Ascending aorta (tissue), 2 donors: ENCODE data around the gene CNTNAP5. TPM values are rescaled to one million over a fixed set of nuclear protein-coding genes. Genes with fewer than 3 reads are reported as not detected.

Experiments used
- DNase-seq, 2 donors: peaks; one replicate each; pipeline ENCODE4 v3.0.0-alpha.2; 2019; ENCODE audit warnings: low spot score in 2 of 2
- H3K27ac ChIP-seq, 2 donors: fragments of 200-600 bp; sonication (generic); one replicate each; pipeline ENCODE4 v1.5.1; 2016 to 2017; ENCODE audit warnings: mild to moderate bottlenecking in 1 of 2
- H3K27me3 ChIP-seq: fragments of 200-600 bp; sonication (generic); one replicate; pipeline ENCODE4 v1.5.1; 2017
- H3K36me3 ChIP-seq, 2 donors: fragments of 200-600 bp; sonication (generic); one replicate each; pipeline ENCODE4 v1.5.1; 2016
- H3K4me1 ChIP-seq, 2 donors: fragments of 200-600 bp; sonication (generic); one replicate each; pipeline ENCODE4 v1.5.1; 2016 to 2017; ENCODE audit warnings: mild to moderate bottlenecking in 1 of 2
- H3K4me3 ChIP-seq, 2 donors: fragments of 200-600 bp; sonication (generic); one replicate each; pipeline ENCODE4 v1.5.1; 2016 to 2017; ENCODE audit warnings: mild to moderate bottlenecking in 1 of 2
- H3K9me3 ChIP-seq, 2 donors: fragments of 200-600 bp; sonication (generic); one replicate each; pipeline ENCODE4 v1.5.1; 2016
- CTCF ChIP-seq, 3 experiments: fragments of 200-600 bp in 2 of 3; fragments of 450-650 bp in 1 of 3; sonication (generic) in 2 of 3; IDR thresholded peaks; one replicate each; pipeline ENCODE4 v1.5.1; 2016 to 2019; ENCODE audit warnings: antibody characterized with exemption in 3 of 3, mild to moderate bottlenecking in 1 of 3, moderate library complexity in 1 of 3
- intact Hi-C: fragments of 100-400 bp; cut with DNase I; formaldehyde crosslinking; loops from one replicate; pipeline ENCODE4 v1.15.1; 2023
- total RNA-seq: library from RNA; depleted of rRNA; stranded (reverse); fragments of >200 nt; gene quantifications from one replicate; pipeline ENCODE4 v1.1.0, GENCODE V29; 2016

The CNTNAP5 gene
- total RNA-seq, 1 donor from 2014 or later: not detected

- no peak overlapping the region for H3K27ac ChIP-seq
- no peaks in the 10 kb centered on the region for H3K27me3 ChIP-seq
- no peak for TF ChIP-seq CTCF (IDR thresholded peaks at IDR 0.05)
- H3K9me3 ChIP-seq: no peaks in the 10 kb centered on the region
- no peak for DNase-seq
- H3K4me3 ChIP-seq: no peak overlapping the region
- no peaks in the 10 kb centered on the region for H3K36me3 ChIP-seq
- no peaks in the 10 kb centered on the region for H3K4me1 ChIP-seq
- intact Hi-C loops: no loop called here
Measured at GRCh38 chr2:124485659-124486058, 460.6 kb downstream of the CNTNAP5 start.

GRCh38 chr2:124489686-124490085 lies 464.6 kb downstream of the CNTNAP5 start:
- H3K27ac ChIP-seq: no peak overlapping the region
- H3K36me3 ChIP-seq: no peaks in the 10 kb centered on the region
- no peak for DNase-seq
- TF ChIP-seq CTCF (IDR thresholded peaks at IDR 0.05): no peak
- intact Hi-C loops: no loop called here
- H3K4me1 ChIP-seq: no peaks in the 10 kb centered on the region
- H3K27me3 ChIP-seq: no peaks in the 10 kb centered on the region
- no peak overlapping the region for H3K4me3 ChIP-seq
- no peaks in the 10 kb centered on the region for H3K9me3 ChIP-seq

GRCh38 chr2:124501575-124502152 lies 476.6 kb downstream of the CNTNAP5 start:
- Histone ChIP-seq H3K4me3 (no peak overlapping the region), H3K4me1 (no peaks in the 10 kb centered on the region), H3K9me3 (no peaks in the 10 kb centered on the region), H3K27me3 (no peaks in the 10 kb centered on the region), H3K27ac (no peak overlapping the region), H3K36me3 (no peaks in the 10 kb centered on the region)
- no peak for TF ChIP-seq CTCF (IDR thresholded peaks at IDR 0.05)
- no peak for DNase-seq
- intact Hi-C loops: no loop called here

GRCh38 chr2:124514236-124514635 lies 489.1 kb downstream of the CNTNAP5 start:
- Histone ChIP-seq H3K27me3 (no peaks in the 10 kb centered on the region), H3K4me3 (no peak overlapping the region), H3K27ac (no peak overlapping the region), H3K4me1 (no peaks in the 10 kb centered on the region), H3K36me3 (no peaks in the 10 kb centered on the region), H3K9me3 (no peaks in the 10 kb centered on the region)
- no peak for TF ChIP-seq CTCF (IDR thresholded peaks at IDR 0.05)
- intact Hi-C loops: no loop called here
- no peak for DNase-seq

- Histone ChIP-seq H3K9me3 (no peaks in the 10 kb centered on the region), H3K27ac (no peak overlapping the region), H3K27me3 (no peaks in the 10 kb centered on the region), H3K36me3 (no peaks in the 10 kb centered on the region), H3K4me1 (no peaks in the 10 kb centered on the region), H3K4me3 (no peak overlapping the region)
- DNase-seq: no peak
- intact Hi-C loops: no loop called here
- no peak for TF ChIP-seq CTCF (IDR thresholded peaks at IDR 0.05)
Measured at GRCh38 chr2:124520953-124521352, 495.9 kb downstream of the CNTNAP5 start.

- Histone ChIP-seq H3K27ac (no peak overlapping the region), H3K4me1 (no peaks in the 10 kb centered on the region), H3K36me3 (no peaks in the 10 kb centered on the region), H3K4me3 (no peak overlapping the region), H3K9me3 (no peaks in the 10 kb centered on the region), H3K27me3 (no peaks in the 10 kb centered on the region)
- DNase-seq: no peak
- intact Hi-C loops: no loop called here
- TF ChIP-seq CTCF (IDR thresholded peaks at IDR 0.05): no peak
Measured at GRCh38 chr2:124523096-124523495, 498.0 kb downstream of the CNTNAP5 start.
